Embryonic facial prominence (tissue), 1 donor: ENCODE data around the gene P2RX6.
"Not testable (repeated sequence)": the region's sequence is repeated elsewhere in the genome, so short reads cannot be mapped to it uniquely, and the experiment has no call there.

Experiments used
- DNase-seq: peaks from one replicate; pipeline ENCODE4 v3.0.0-alpha.2; 2016; ENCODE audit errors: extremely low spot score

Gene P2RX6

GRCh38 chr22:21014726-21015465, at the start of gene P2RX6:
Gene P2RX6 (plus strand): TSS chr22:21015165. CDS start chr22:21015175, 10 bp downstream.
- no peak for DNase-seq

DNA sequence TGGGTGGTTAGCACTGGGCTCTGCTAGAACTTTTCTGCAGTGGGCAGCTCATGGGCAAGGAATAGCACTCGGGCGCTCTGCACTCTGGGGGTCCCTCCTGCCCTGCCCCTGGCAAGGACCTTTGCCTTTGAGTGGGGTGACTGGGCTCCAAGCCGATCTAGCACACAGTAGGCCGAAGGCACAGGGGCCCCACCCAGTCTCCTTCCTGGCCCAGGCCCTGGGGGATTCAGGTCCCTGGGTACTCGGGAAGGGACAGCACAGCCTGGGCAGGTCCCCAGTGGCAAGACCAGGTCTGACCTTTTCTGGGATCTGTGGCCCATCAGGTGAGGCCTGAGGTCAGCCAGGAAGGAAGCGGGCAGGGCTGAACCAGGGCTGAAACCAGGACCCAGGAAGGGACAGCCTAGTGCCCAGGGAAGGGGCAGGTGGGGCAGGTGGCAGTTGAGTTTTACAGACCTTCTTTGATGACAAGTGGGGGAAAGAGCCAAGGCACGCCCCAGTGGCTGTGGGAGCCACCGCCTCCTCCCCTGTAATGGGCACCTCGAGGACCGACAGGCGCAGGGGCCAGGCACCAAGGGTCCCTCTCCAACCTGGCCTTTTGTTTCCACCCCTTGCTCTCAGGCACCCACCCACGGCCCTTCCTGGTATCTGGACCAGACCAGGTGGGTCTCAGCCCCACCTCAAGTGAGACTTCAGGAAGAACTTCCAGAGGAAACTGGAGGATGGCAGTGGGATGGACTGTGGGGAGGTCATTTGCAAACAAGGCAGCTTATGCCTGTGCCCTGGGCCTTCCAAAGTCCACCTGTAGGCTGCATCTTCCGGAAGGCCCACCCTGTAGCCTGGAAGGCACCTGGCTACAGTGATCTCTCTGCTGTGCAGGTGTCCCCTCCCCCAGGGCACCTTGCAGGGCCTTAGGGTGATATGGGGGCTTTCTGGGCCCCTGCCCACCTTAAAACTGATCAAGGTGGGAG, 48.8 kb upstream of the P2RX6 start:
- no peak for DNase-seq

- DNase-seq, result no peak
Observed at GRCh38 chr22:20966883-20967696, 47.9 kb upstream of the P2RX6 start, which contains the start of gene AIFM3. Gene AIFM3 (plus strand): TSS chr22:20967255. CDS start chr22:20967945, 690 bp downstream.

GRCh38 chr22:20967697-20968211, 47.2 kb upstream of the P2RX6 start:
- no peak for DNase-seq

DNA sequence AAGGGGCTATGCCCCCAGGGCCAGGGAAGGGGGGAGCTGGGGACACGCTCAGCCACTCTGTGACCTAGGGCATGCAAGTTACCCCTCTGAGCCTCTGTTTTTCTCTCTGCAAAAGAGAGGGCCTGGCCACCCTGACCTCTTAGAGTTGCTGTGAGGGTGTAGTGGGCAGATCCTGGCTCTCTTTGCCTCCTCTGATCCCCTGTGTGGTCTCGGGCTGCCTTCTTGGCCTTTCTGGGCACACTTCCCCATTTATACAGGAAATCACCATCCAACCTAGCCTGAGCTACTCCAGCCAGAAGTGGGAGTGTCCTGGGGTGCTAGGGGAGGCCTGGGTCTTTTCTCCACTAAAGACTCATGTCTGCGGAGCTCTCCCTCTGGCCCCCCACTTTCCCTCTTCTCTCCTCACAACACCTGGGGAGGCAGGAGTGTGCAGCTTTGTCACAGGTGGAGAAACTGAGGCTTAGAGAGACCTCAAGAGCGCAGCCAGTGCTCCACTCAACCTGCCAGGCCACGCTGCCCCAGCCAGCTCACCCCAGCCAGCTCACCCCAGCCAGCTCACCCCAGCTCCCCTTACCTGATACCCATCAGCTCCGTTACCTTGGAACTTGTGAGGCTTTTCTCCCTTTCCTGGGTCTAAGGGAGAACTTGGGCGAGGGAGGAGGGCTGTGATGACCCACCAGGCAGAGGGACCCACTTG, 46.5 kb upstream of the P2RX6 start:
- DNase-seq, result no peak

DNA sequence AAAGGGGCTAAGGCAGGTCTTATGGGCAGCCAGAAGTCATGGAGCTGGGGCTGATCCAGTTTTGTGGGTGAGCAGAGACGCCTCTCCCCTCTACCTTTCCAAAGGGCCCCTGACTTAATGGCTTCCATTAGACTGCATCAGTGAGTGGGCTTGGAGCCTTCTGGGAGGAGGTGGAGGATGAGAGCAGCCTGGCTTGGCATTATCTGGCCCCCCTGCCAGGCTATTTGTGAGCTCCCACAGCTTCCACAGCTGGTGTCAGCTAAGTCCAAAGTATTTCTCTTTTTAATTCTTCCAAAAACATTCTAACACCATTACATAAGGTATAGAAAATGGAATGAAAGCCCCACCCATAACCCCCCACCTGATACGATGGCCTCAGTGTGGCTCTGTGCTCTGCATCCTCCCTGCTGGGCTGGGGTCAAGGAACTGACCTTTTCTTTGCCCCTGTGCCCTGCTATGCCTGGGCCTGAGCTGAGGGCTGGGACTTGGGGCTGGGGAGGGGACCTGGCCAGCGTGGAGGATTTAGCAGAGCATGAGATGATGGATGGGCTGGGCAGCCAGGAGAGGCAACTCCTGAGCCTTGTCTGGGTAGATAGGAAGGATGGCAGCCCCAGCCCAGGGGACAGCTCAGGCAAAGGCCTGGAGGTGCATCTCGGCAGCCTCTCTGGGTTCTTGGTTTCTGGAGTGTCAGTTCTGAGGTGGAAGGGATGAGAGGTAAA, 43.9 kb upstream of the P2RX6 start:
- DNase-seq, result no peak

GRCh38 chr22:20972014-20972694, 42.8 kb upstream of the P2RX6 start:
- not testable (repeated sequence) for DNase-seq

DNA sequence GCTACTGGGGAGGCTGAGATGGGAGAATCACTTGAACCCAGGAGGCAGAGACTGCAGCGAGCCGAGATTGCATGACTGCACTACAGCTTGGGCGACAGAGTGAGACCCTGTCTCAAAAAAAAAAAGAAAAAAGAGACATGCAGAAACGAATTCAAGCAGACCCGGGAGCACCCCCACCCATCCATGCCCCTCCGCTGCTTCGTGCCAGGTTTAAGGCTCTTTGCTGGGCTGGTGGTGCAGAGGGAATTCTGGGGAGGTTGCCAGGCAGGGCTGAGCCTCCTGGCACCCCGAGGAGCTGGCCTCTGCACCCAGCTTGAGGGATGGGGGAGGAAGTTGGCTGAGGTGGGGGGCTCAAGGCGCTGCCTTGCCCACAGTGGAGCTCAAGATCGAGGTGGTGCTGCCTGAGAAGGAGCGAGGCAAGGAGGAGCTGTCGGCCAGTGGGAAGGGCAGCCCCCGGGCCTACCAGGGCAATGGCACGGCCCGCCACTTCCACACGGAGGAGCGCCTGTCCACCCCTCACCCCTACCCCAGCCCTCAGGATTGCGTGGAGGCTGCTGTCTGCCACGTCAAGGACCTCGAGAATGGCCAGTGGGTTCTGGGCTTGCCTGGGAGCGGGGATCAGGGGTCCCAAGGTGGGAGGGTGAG, 41.9 kb upstream of the P2RX6 start:
- DNase-seq, result no peak

GRCh38 chr22:20973634-20974286, 41.2 kb upstream of the P2RX6 start:
- no peak for DNase-seq

- no peak for DNase-seq
Observed at GRCh38 chr22:20974336-20974955, 40.5 kb upstream of the P2RX6 start.

GRCh38 chr22:20975541-20976290, 39.2 kb upstream of the P2RX6 start:
- DNase-seq, result no peak

DNA sequence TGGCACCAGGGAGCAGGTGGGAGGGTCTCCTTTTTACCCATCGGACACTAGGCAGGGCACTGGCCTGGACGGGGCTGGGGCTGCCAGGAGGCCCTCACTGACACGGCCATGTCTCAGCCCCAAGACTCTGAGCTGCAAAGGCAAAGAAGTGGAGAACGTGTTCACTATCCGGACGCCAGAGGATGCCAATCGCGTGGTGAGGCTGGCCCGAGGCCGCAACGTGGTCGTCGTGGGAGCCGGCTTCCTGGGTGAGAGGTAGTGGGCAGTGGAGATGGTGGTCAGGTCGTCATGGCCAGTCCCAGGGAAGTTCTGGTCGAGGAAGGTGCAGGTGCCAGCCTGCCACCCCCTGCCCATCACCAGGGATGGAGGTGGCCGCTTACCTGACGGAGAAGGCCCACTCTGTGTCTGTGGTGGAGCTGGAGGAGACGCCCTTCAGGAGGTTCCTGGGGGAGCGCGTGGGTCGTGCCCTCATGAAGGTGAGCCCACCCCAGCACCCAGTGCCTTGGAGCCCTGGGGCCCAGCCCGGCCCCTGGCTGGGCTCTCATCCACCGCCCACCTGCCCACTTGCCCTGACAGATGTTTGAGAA, 38.6 kb upstream of the P2RX6 start:
- DNase-seq, result no peak

DNA sequence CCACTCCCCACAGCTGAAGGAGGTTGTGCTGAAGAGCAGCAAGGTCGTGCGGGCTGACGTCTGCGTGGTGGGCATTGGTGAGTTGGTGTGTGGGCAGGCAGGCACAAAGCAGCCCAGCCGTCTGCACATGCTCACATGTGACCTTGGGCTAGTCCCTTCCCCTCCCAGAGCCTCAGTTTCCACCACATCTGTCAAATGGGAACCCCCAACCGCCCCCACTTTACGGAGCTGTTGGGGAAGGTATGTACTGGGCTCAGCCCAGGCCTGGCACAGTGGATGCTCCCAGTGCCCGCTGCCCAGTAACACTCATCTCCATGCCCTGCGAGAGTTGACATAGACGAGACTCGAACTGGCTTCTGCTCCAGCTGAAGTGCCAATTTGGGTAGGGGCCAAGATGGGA, 37.9 kb upstream of the P2RX6 start:
- DNase-seq, result no peak

DNA sequence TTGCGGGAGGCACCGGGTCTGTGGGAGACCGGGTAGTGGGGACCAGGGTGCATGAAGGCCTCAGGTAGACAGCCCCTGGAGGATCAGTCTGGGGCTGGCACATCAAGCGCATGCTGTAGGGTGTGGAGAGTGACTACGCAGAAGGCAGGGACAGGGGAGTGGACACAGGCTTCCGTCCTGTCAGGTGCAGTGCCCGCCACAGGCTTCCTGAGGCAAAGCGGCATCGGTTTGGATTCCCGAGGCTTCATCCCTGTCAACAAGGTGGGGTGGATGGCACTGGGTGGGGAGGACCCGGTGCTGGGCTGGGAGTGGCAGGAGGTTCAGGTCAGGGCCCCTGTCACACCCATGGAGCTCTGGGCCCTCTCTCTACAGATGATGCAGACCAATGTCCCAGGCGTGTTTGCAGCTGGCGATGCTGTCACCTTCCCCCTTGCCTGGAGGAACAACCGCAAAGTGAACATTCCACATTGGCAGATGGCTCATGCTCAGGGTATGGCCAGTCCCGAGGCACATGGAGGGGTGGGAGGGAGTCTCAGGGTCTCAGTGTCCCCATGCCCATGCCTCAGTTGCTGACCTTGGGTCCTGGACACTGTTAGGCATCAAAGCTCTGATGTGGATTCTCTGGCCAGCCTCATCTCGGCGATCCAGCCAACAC, 37.3 kb upstream of the P2RX6 start:
- no peak for DNase-seq

DNA sequence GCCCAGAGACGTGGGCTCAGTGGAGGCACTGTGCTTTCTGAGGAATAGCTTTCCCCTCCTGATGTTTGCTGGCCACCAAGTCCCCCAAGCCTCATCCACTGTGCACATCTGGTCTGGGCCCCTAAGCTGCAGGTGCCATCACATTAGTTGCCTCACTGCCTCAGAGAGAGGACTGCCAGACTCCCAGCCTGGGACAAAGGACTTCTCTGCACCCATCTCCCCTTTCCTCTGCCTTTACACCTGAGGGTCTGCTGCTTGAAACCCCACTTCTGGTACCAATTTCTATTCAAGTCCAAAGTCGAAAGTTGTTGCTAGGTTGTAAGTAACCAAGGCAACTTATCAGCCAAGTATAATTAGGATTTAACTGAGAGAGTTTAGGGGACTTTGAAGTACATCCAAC, 36.5 kb upstream of the P2RX6 start:
- DNase-seq, result no peak

DNA sequence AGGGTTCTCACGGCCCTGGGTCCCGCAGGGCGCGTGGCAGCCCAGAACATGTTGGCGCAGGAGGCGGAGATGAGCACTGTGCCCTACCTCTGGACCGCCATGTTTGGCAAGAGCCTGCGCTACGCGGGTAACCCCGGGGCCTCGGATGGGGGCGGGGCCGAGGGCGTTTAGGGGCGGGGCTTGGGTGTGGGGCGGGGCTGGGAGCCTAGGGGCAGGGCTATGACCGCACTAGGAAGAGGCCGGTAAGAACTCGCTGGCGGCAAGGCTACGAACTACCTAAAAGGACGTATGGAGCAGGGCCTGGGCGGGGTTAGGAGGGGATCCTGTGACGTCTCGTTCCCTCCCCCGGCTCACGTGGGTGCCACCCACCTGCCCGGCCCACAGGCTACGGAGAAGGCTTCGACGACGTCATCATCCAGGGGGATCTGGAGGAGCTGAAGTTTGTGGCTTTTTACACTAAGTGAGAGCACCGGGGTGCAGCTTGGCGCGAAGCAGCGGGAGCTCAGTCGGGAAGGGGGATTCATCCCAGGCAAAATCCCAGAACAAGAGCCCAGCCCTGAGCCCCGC, 35.6 kb upstream of the P2RX6 start:
- DNase-seq, result peak; percentile 28
